Inflammatory macrophage treated with lipopolysaccharide for 4 hours (primary cell): ENCODE results near the gene TNFRSF21.
A peak's percentile ranks its signal among the peaks of the same experiment; 100 is the strongest.

Experiments used
- DNase-seq: peaks from one replicate; pipeline ENCODE4 v3.0.0-alpha.2; 2020

Gene TNFRSF21

GRCh38 chr6:47203938-47204611 lies 105.6 kb downstream of the TNFRSF21 start:
- no peak for DNase-seq

GRCh38 chr6:47203266-47203937 lies 106.3 kb downstream of the TNFRSF21 start:
- DNase-seq: peak; percentile 75

GRCh38 chr6:47202644-47203205 lies 107.0 kb downstream of the TNFRSF21 start:
- no peak for DNase-seq

- DNase-seq: no peak
Observed at GRCh38 chr6:47200536-47201334, 109.0 kb downstream of the TNFRSF21 start.

- DNase-seq: no peak
Observed at GRCh38 chr6:47197682-47198640, 111.7 kb downstream of the TNFRSF21 start.

DNA sequence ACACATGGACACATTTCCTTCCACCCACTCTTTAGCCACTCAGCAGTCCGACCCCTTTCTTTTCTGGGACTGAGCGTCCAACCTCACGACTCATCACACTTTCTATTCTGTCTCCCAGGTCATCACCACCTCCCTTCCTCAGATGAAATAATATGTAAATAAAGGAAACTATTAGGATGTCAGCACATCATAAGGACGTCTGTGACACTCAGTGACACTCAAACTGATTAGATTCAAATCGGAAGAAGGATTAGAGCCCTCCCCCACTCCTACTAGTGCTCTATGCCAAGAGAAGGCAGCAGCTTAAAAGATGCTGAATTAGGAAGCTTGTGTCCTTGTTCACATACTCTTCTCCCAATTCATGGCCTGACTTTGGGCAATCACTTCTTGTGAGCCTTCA lies 113.6 kb downstream of the TNFRSF21 start:
- no peak for DNase-seq

DNA sequence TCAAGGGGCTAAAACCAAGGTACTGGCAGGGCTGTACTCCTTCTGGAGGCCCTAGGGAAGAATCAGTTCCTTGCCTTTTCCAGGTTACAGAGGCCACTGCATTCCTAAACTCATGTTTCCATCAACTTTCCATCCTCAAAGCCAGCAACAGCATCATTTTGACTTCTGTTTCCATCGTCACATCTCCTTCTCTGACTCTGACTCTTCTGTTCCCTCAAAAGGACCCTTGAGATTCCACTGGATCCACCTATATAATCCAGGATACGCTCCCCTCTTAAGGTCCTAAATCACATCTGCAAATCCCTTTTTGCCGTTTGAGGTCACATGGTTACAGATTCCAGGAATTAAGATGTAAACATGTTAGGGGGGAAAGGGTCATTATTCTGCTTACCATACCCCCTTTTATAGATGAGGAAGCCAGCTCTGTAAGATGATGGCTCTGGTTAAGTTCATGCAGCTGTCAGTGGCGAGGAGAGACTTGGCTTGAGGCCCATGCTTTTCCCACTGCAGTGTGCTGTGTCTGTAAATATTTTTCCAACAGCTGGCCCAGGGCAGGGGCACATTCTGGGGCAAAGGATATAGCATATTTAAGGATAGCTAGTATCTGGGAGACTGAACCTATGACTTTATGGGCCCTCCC lies 114.6 kb downstream of the TNFRSF21 start:
- no peak for DNase-seq

DNA sequence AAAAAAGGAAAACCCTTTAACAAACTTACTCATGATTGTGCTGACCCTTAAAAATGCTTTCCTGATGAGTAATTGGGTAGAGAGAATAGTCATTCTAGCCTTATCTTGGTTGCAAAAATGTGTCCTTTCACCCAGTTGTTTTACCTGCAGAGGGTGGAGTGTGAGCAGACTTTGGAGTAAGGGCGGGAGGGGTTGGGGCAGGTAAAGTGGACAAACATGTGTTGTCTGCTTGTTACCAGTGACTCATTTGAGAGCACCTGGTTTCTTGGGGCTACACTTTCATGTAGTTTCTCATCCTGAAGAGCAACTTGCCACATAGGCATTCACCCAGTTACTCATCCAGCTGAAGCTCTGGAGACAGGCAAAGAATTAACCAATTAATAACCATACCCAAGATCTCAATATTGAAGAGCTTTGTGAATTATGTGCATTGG lies 121.1 kb downstream of the TNFRSF21 start:
- DNase-seq: no peak

DNA sequence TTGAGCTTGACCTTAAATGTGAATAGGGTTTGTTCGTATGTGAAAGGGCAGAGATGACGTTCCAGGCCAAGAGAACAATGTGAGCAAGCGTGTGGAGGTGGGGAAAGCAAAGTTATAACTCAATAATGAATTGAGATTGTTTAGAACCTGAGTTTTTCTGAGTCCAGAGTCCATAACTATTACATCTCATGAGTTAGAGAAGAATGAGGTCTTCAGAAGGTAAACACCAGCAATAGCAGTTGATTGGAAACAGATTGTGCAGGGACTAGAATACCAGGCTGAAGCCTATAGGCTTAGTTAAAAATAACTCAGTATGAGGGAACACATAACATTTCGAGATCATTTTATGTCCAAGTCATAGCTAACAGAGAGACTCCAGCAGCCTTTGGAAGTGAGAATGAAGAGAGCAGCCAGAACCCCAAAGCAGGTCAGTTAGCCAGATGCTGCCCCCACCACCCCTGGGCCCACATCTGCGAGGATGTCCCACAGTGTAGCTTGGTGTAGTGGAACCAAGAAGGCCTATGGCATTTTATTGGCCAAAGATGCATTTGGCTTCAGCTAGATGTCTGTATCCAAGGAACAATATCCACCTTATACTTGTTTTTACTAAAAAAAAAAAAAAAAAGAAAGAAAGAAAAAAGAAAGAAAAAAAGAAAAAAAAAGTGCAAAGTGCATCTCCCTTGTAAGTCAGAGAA lies 121.7 kb downstream of the TNFRSF21 start:
- no peak for DNase-seq

DNA sequence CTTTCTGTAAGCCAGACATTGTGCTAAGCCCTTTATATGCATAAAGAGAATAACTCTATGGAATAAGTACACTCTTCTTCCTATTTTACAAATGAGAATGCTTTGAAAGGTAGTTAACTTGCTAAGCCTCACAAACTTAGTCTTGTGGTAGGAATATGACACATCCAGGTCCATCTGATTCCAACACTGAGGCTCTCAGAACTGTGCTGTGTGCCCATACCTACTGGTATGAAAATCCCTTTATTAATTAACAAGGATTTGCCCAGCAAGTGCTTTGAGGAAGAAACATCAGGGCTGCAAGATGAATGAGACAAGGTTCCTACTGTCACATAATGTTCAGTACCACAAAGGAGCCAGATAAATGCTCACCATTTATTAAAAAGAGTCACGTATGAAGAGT lies 122.6 kb downstream of the TNFRSF21 start:
- DNase-seq: no peak

DNA sequence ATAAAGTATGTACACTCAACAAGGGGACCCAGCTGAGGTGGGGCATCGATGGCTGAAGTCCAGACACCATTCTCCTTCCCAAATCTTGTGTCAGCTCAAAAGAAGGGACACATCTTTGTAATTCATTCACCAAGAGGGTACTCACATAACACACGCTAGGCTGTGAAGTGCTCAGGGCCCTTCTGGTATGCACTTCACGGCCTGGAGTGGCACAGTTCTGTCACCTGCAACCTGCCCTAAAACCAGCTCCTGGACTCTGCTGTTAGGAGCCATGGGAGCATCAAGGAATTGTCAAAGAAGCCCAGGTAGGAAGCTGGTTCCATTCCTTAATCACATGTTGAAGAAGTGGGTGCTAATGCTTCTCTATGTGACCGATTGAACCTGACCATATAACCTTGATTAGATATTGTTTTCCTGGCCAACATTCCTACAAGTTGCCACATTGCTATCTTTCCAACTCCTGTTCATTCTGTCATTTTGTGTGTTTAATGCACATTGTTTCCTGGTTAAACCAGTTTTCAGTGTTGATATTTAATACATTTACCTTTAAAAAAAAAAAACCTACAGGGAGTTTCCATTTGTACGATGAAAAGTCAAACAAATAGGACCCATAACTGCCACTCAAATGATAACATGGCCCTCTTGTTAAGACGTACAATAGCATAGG lies 127.3 kb downstream of the TNFRSF21 start:
- no peak for DNase-seq

DNA sequence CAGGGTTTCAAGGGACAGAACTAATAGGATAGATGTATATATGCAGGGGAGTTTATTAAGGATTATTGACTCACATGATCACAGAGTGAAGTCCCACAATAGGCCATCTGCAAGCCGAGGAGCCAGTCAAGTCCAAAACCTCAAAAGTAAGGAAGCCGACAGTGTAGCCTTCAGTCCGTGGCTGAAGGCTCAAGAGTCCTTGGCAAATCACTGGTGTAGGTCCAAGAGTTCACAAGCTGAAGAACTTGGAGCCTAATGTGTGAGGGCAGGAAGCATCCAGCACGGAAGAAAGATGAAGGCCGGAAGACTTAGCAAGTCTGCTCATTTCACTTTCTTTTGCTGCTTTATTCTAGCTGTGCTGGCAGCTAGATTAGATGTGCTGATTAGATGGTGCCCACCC lies 128.0 kb downstream of the TNFRSF21 start:
- DNase-seq: no peak
